NCI-H1105 (cell line): ENCODE results near the gene NLRP9.

Source experiments
- DNase-seq: peaks from one replicate; lab custom pipeline; 2025; lab: John Stamatoyannopoulos, UW

NLRP9 gene

GRCh38 chr19:55703790-55704215, 34.4 kb downstream of the NLRP9 start:
- no peak for DNase-seq

GRCh38 chr19:55702131-55702627, 36.0 kb downstream of the NLRP9 start:
- no peak for DNase-seq

GRCh38 chr19:55700813-55701212, 37.4 kb downstream of the NLRP9 start:
- DNase-seq, result no peak

GRCh38 chr19:55699221-55699620, 39.0 kb downstream of the NLRP9 start:
- DNase-seq, result no peak

- DNase-seq, result no peak
Measured at GRCh38 chr19:55698256-55698655, 39.9 kb downstream of the NLRP9 start.

GRCh38 chr19:55697698-55698097, 40.5 kb downstream of the NLRP9 start:
- no peak for DNase-seq

- DNase-seq, result no peak
Measured at GRCh38 chr19:55697069-55697440, 41.1 kb downstream of the NLRP9 start.

GRCh38 chr19:55696301-55697068, 41.7 kb downstream of the NLRP9 start:
- DNase-seq, result no peak

- DNase-seq, result no peak
Measured at GRCh38 chr19:55695511-55696290, 42.5 kb downstream of the NLRP9 start.

- no peak for DNase-seq
Measured at GRCh38 chr19:55694656-55695491, 43.3 kb downstream of the NLRP9 start.

GRCh38 chr19:55694241-55694655, 44.0 kb downstream of the NLRP9 start:
- DNase-seq, result no peak

- no peak for DNase-seq
Measured at GRCh38 chr19:55693336-55693974, 44.7 kb downstream of the NLRP9 start.

GRCh38 chr19:55692681-55693081, 45.5 kb downstream of the NLRP9 start:
- DNase-seq, result no peak

- DNase-seq, result no peak
Measured at GRCh38 chr19:55691561-55692481, 46.4 kb downstream of the NLRP9 start.

- no peak for DNase-seq
Measured at GRCh38 chr19:55690769-55691545, 47.2 kb downstream of the NLRP9 start.

- no peak for DNase-seq
Measured at GRCh38 chr19:55690109-55690768, 48.0 kb downstream of the NLRP9 start.

- no peak for DNase-seq
Measured at GRCh38 chr19:55689411-55690108, 48.6 kb downstream of the NLRP9 start.

GRCh38 chr19:55688422-55689218, 49.6 kb downstream of the NLRP9 start:
- DNase-seq, result no peak
